A549 (cell line): Measurements from ENCODE around the gene KCNS3. TPM values are rescaled to one million over a fixed set of nuclear protein-coding genes. Genes with fewer than 3 reads are reported as not detected.

Source experiments
- ATAC-seq, 2 experiments: fragments of 200-7000 bp in 1 of 2; fragments of >200 bp in 1 of 2; cut with Nextera tagmentation in 1 of 2; cut with Tn5 transposase in 1 of 2; 3 replicates each; pipeline versions ENCODE4 v1.8.0 to v1.9.1; 2018 to 2020; ENCODE audit warnings: mild to moderate bottlenecking in 1 of 2, moderate library complexity in 1 of 2
- CTCF ChIA-PET: fragments of 300-600 bp; sonication (Branson Sonifier 250); formaldehyde crosslinking; extraction: SDS; loops from one replicate; lab custom pipeline; 2021; ENCODE audit warnings: antibody characterized with exemption, inconsistent platforms; lab: Yijun Ruan, JAX
- POLR2A ChIA-PET: fragments of 350-600 bp; formaldehyde crosslinking; extraction: SDS; loops from one replicate; lab custom pipeline; 2021; ENCODE audit warnings: antibody characterized with exemption, inconsistent platforms; lab: Yijun Ruan, JAX
- DNase-seq, 2 experiments: peaks; one replicate each; pipeline versions ENCODE4 v3.0.0 to v3.0.0-alpha.2; 2011 to 2016; ENCODE audit warnings: low read depth in 1 of 2, low spot score in 1 of 2
- FAIRE-seq: peaks from 2 replicates; lab custom pipeline; 2011; peaks lifted over from hg19 to GRCh38; lab: Jason Lieb, UNC
- H3K27ac ChIP-seq, 2 experiments: fragments of >200 bp; sonication (Bioruptor Twin); formaldehyde crosslinking; 3 replicates each; pipeline ENCODE4 v1.5.1; 2016 to 2017
- H3K4me1 ChIP-seq: fragments of >200 bp; sonication (Bioruptor Twin); formaldehyde crosslinking; 3 replicates; pipeline ENCODE4 v1.6.1; 2016
- H3K4me2 ChIP-seq: fragments of >200 bp; sonication (Bioruptor Twin); formaldehyde crosslinking; 3 replicates; pipeline ENCODE4 v1.6.1; 2016
- H3K4me3 ChIP-seq: fragments of >200 bp; sonication (Bioruptor Twin); formaldehyde crosslinking; 3 replicates; pipeline ENCODE4 v1.5.1; 2016
- H3K9me3 ChIP-seq: fragments of >200 bp; sonication (Bioruptor Twin); formaldehyde crosslinking; 3 replicates; pipeline ENCODE4 v1.6.1; 2016
- ATOH8 ChIP-seq: fragments of 250-450 bp; sonication (Bioruptor Pico); IDR thresholded peaks from 2 replicates; pipeline ENCODE4 v1.5.0; 2020; ENCODE audit warnings: low read depth, mild to moderate bottlenecking, moderate library complexity
- BCL3 ChIP-seq: fragments of >200 bp; sonication (Bioruptor Twin); formaldehyde crosslinking; IDR thresholded peaks from 3 replicates; pipeline ENCODE4 v1.6.1; 2016
- BHLHE40 ChIP-seq: IDR thresholded peaks from 2 replicates; pipeline ENCODE4 v1.6.1; 2012; ENCODE audit warnings: low read depth, low read length, inconsistent platforms
- CBX2 ChIP-seq: fragments of 200-600 bp; sonication (generic); IDR thresholded peaks from 2 replicates; pipeline ENCODE4 v1.6.1; 2016; ENCODE audit warnings: low read depth, mild to moderate bottlenecking, borderline replicate concordance
- EP300 ChIP-seq, 2 experiments: fragments of >200 bp; sonication (Bioruptor Twin); formaldehyde crosslinking; IDR thresholded peaks; 2 replicates in 1 of 2; 3 replicates in 1 of 2; pipeline ENCODE4 v1.6.1; 2016 to 2017
- FOSB ChIP-seq: fragments of 250-450 bp; sonication (Bioruptor Pico); IDR thresholded peaks from 2 replicates; pipeline ENCODE4 v1.5.0; 2020; ENCODE audit warnings: mild to moderate bottlenecking, moderate library complexity
- FOSL2 ChIP-seq, 2 experiments: fragments of 450-650 bp in 1 of 2; fragments of >200 bp in 1 of 2; sonication (Bioruptor Twin) in 1 of 2; formaldehyde crosslinking; IDR thresholded peaks; 2 replicates each; pipeline versions ENCODE4 v1.5.0 to v1.6.1; 2016 to 2020; ENCODE audit warnings: mild to moderate bottlenecking in 1 of 2, moderate library complexity in 1 of 2
- GATA3 ChIP-seq: IDR thresholded peaks from 2 replicates; pipeline ENCODE4 v1.6.1; 2012; ENCODE audit warnings: borderline replicate concordance
- HDAC2 ChIP-seq: fragments of 200-600 bp; sonication (generic); IDR thresholded peaks from 2 replicates; pipeline ENCODE4 v1.6.1; 2016
- HES2 ChIP-seq: fragments of >200 bp; sonication (Bioruptor Twin); formaldehyde crosslinking; IDR thresholded peaks from 2 replicates; pipeline ENCODE4 v1.6.1; 2016
- HMGXB4 ChIP-seq: fragments of 250-450 bp; sonication (Bioruptor Pico); IDR thresholded peaks from 2 replicates; pipeline ENCODE4 v1.5.0; 2021; ENCODE audit warnings: mild to moderate bottlenecking, moderate library complexity, borderline replicate concordance
- HOXB5 ChIP-seq: fragments of 250-450 bp; sonication (Bioruptor Pico); IDR thresholded peaks from 2 replicates; pipeline ENCODE4 v1.5.0; 2020; ENCODE audit warnings: mild to moderate bottlenecking, moderate library complexity
- JUN ChIP-seq, 2 experiments: fragments of >200 bp; sonication (Bioruptor Twin); formaldehyde crosslinking; IDR thresholded peaks; 2 replicates in 1 of 2; 3 replicates in 1 of 2; pipeline ENCODE4 v1.6.1; 2016 to 2017
- KDM1A ChIP-seq: fragments of 200-600 bp; sonication (generic); IDR thresholded peaks from 2 replicates; pipeline ENCODE4 v1.6.1; 2016; ENCODE audit warnings: low read depth, mild to moderate bottlenecking
- MAZ ChIP-seq: fragments of 150-350 bp; IDR thresholded peaks from 2 replicates; pipeline ENCODE4 v1.6.1; 2014; ENCODE audit warnings: antibody characterized with exemption, low read depth, low read length, borderline replicate concordance
- NFE2L2 ChIP-seq: fragments of 150-350 bp; conservative IDR thresholded peaks from 2 replicates; pipeline ENCODE4 v1.6.1; 2014; ENCODE audit warnings: low read length
- POLR2A ChIP-seq: IDR thresholded peaks from 2 replicates; pipeline ENCODE4 v1.6.1; 2012; ENCODE audit warnings: mild to moderate bottlenecking, low read length
- RCOR1 ChIP-seq: fragments of 150-350 bp; IDR thresholded peaks from 2 replicates; pipeline ENCODE4 v1.6.1; 2014; ENCODE audit warnings: antibody characterized with exemption, low read length, low read depth
- SMC3 ChIP-seq: fragments of >200 bp; sonication (Bioruptor Twin); formaldehyde crosslinking; IDR thresholded peaks from 3 replicates; pipeline ENCODE4 v1.6.1; 2018; ENCODE audit warnings: inconsistent platforms
- TFCP2L1 ChIP-seq: fragments of 250-450 bp; sonication (Bioruptor Pico); IDR thresholded peaks from 2 replicates; pipeline ENCODE4 v1.5.0; 2021; ENCODE audit warnings: mild to moderate bottlenecking
- USF2 ChIP-seq: fragments of 450-650 bp; IDR thresholded peaks from 2 replicates; pipeline ENCODE4 v1.6.1; 2014; ENCODE audit warnings: antibody characterized with exemption
- ZFP36 ChIP-seq: fragments of 450-650 bp; IDR thresholded peaks from 2 replicates; pipeline ENCODE4 v1.6.1; 2014; ENCODE audit warnings: borderline replicate concordance; ENCODE audit not compliant: partially characterized antibody
- WGBS: methylation state at CpG from one replicate; pipeline ENCODE4 v1.1.6; 2017; ENCODE audit errors: missing lambda C conversion rate; 5-methylcytosine and 5-hydroxymethylcytosine counted together
- polyA plus RNA-seq, 4 experiments: library from polyadenylated mRNA; depleted of rRNA in 3 of 4; stranded (reverse); fragments of >200 nt; fragmentation: RNase III in 1 of 4; extraction: RNeasy Plus Mini Kit Qiagen cat#74134 plus additional on column Dnase treatment in 1 of 4; gene quantifications; 2 replicates in 3 of 4; 3 replicates in 1 of 4; pipeline ENCODE4 v1.2.3, GENCODE V29; 2011 to 2017

Gene KCNS3
- polyA plus RNA-seq, 2 of the 4 experiments (the other 2 are of a cell fraction), result 0.70 to 2.1 TPM

GRCh38 chr2:17869128-17869527 lies 9.3 kb upstream of the KCNS3 start:
- POLR2A ChIA-PET, result no interaction called here
- 36% methylated on average over 5 of the region's 5 CpGs for WGBS
- Histone ChIP-seq H3K27ac (no peak overlapping the region), H3K4me1 (no peaks in the 10 kb centered on the region), H3K4me3 (no peak overlapping the region), H3K4me2 (no peak overlapping the region), H3K9me3 (no peaks in the 10 kb centered on the region)
- TF ChIP-seq USF2 (peak; percentile 88), BHLHE40 (no peak)
- FAIRE-seq (no peak), ATAC-seq (peak; percentile 47 to 58; a peak in 4 of 6 replicates), DNase-seq (peak in 1 of 2 experiments; percentile 23)
- CTCF ChIA-PET, result interaction anchor here (1.4 kb wide), 1 partner anchor 38 kb away, joined by 3 read pairs; no protein-coding TSS in a partner anchor

- WGBS, result 20% methylated on average over 5 of the region's 5 CpGs
- Histone ChIP-seq H3K27ac (no peak overlapping the region), H3K4me1 (no peaks in the 10 kb centered on the region), H3K4me3 (no peak overlapping the region), H3K4me2 (no peak overlapping the region), H3K9me3 (no peaks in the 10 kb centered on the region)
- DNase-seq (no peak), FAIRE-seq (no peak), ATAC-seq (no peak)
- POLR2A ChIA-PET, result no interaction called here
- no peak for TF ChIP-seq GATA3
- no peak for TF ChIP-seq HDAC2
- no peak for TF ChIP-seq FOSL2 (IDR thresholded peaks at IDR 0.05)
- no peak for TF ChIP-seq FOSL2 (CRISPR knock-in tag; IDR thresholded peaks at IDR 0.05)
- no peak for TF ChIP-seq HOXB5 (CRISPR knock-in tag)
- TF ChIP-seq POLR2A, result no peak
- no peak for TF ChIP-seq ZFP36
- no peak for TF ChIP-seq EP300 (IDR thresholded peaks at IDR 0.05)
- no peak for TF ChIP-seq NFE2L2
- TF ChIP-seq ATOH8 (CRISPR knock-in tag), result no peak
- TF ChIP-seq FOSB (CRISPR knock-in tag), result no peak
- no peak for TF ChIP-seq TFCP2L1 (CRISPR knock-in tag)
- TF ChIP-seq CBX2, result no peak
- no peak for TF ChIP-seq SMC3
- TF ChIP-seq MAZ, result no peak
- TF ChIP-seq KDM1A, result no peak
- TF ChIP-seq BCL3, result no peak
- TF ChIP-seq RCOR1, result no peak
- no peak for TF ChIP-seq JUN (IDR thresholded peaks at IDR 0.05)
- TF ChIP-seq HES2, result no peak
- no peak for TF ChIP-seq HMGXB4 (CRISPR knock-in tag)
- CTCF ChIA-PET, result no interaction called here
Observed at GRCh38 chr2:17871639-17872038, 6.8 kb upstream of the KCNS3 start.
